HG03354 (cell line): ENCODE results near the gene MCM6.
A peak's percentile ranks its signal among the peaks of the same experiment; 100 is the strongest.

ENCODE experiments used
- ATAC-seq: cut with Tn5 transposase; IDR thresholded peaks from one replicate; pipeline ENCODE4 v1.9.1; 2021; ENCODE audit warnings: mild to moderate bottlenecking; ENCODE audit not compliant: unreplicated experiment, poor library complexity, severe bottlenecking

MCM6 gene

DNA sequence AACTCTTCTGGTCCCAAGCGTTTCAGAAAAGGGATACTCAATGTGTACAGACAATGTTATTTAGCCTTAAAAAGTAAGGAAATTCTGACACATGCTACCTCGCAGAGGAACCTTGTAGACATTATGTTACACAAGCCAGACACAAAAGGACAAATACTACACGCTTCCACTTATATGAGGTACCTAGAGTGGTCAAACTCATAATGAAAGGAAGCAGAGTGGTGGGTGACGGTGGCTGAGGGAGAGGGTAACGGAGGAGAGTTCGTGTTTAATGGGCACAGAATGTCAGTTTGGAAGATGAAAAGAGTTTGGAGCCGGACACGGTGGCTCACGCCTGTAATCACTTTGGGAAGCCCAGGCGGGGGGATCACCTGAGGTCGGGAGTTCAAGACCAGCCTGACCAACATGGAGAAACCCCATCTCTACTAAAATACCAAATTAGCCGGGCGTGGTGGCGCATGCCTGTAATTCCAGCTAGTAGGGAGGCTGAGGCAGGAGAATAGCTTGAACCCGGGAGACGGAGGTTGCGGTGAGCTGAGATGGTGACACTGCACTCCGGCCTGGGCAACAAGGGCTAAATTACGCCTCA, 1.4 kb downstream of the MCM6 start:
- ATAC-seq = no peak

DNA sequence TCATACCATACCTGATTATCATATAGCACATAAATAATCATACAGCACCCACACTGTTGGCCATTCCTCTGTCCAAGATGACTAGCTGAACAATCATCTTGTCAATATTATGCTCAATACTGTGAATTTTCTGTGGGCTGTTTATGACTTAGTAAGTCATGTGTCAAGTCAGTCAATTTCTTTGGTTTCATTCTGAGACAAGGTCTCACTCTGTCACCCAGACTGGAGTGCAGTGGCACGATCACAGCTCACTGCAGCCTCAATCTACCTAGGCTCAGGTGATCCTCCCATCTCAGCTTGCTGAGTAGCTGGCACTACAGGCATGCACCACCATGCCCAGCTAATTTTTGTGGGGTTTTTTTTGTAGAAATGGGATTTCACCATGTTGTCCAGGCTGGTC, 5.7 kb downstream of the MCM6 start:
- ATAC-seq = peak; percentile 43

DNA sequence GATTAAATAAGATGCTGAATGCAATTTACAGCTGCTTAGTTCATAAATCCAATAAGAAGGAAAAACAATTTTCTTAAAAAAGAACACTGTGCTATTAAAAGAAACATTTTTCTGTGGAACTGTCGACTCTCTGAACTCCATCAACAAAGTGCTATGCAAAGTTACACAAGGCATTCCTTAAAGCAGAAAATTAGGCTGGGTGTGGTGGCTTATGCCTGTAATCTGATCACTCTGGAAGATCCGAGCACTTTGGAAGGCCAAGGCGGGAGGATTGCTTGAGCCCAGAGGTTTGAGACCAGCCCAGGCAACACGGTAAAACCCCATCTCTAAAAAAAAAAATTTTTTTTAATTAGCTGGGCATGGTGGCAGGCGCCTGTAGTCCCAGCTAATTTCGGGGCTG, 13.0 kb downstream of the MCM6 start:
- no peak for ATAC-seq

DNA sequence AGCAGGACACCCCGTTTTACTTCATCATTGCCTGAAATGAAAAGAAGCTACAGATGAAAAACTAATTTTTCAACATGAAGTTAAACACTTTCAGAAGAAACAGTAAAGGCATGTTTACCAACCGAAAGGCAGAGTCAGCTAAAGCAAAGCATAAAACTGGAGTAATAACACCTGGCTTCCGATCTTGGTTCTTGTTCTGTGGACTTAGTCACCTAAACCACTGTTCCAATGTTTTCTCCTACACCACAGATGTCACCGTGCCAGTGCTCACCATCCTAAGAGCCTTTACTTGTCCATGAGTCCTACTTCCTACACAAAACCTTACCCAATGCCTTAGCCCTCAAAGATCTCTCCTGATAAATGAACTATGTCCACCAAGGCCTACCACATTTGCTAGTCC, 13.5 kb downstream of the MCM6 start:
- no peak for ATAC-seq

DNA sequence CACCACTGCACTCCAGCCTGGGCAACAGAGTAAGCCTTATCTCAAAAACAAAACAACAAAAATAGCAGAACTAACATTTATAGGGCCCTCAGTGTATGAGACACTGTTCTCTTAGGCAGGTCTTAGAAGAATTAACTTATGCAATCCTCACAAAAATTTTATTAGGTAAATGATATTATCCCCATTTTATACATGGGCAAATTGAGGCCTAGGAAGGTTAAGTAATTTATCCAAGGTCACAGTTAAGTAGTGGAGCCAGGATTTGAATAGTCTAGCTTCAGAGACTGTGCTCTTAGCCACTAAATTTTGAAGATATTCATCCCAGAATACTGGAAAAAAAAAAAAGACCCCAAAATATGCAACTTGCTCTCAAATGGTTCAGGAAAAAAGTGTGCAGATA, 22.8 kb downstream of the MCM6 start:
- no peak for ATAC-seq

DNA sequence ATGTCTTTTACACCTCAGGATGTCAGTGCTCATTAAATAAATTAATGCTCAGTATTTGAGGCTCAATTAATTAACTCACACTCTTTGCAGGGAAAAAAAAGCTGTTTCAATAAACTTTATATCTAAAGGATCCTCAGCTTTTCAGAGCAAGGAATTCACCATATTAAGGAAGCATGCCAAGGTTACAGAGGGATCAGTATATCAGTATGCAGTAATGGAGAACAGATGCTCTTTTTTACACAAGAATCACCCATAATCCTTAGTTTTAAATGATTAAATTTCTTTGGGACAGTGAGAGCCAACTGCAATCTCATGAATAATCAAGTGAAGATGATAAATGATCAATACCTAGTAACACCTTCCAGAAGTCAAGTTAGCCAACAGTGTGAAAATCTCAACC, 24.4 kb downstream of the MCM6 start:
- no peak for ATAC-seq

DNA sequence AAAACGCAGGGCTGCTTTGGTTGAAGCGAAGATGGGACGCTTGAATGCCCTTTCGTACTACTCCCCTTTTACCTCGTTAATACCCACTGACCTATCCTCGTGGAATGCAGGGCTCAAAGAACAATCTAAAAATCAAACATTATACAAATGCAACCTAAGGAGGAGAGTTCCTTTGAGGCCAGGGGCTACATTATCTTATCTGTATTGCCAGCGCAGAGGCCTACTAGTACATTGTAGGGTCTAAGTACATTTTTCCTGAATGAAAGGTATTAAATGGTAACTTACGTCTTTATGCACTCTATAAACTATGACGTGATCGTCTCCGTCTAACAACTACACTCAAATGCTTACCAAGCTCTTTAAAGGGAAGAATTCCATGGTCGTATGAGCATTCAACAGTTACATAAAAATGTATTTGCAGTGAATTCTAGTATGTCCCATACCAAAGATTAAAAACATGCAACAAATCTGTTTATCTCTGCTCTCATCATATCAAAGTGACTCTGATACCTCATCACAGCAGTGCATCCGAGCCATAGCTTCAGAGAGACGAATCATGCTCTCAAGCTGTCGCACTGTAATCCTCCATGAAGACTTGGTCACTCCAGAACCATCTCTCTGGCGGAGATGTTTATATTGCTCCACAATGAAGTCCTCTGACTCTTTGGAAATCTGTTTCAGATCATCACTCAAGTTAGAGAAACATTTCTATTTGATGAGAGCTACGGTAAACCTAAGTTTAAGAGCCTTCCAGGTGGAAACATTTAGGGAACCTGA, 25.2 kb downstream of the MCM6 start:
- no peak for ATAC-seq

DNA sequence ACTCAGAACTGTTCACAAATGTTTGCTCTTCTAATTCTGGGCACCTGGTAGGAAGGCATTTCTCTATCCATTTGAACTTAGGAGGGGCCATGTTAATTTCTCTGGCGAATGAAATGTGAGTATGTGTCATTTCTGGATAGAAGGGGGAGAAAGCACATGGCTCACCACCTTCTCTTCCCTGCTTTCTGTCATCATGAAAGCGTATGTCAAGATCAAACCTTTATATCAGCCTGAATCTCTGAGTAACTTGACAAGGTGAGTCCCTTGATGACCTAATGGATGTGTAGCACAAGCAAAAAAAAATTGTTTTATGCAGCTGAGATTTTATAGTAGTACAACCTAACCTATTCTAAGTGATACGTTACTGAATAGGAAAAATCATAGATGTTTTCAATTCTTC, 27.2 kb downstream of the MCM6 start:
- no peak for ATAC-seq

DNA sequence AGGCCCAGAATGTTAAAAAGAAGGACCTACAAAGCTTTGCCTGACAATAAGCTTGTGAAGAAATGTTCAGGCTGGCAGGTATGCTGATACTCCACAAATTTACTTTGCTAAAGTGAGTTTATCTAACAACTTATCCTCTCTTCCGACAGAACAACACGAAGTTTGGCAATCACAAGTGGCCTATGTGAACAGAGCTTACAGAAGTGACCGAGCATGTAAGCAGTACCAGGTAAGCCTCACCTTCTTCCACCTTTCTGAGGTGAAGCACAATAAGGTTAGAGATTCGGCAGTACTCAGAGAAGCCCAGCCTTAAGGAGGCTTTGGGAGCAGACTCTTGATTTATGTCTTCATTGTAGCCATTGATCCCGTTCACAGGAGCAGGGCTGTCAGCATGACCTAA, 30.2 kb downstream of the MCM6 start:
- no peak for ATAC-seq

DNA sequence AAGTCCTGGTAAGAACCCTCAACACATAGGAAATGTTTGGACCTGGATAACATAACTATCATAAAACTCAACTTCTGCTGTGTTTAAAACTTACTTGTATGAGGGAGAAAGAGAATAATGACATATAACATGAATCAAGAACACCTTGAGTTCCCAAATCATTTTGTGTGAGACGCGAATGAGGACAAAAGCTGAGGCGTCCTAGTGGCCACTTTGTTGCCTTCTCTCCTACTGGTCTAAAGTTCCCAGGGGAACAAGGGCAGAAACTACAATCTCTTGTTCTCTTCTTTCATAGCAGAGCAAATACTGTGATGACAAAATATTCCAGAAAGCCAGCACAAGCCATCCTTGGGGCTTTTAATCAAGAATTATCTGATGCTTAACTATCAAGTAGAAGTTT, 31.0 kb downstream of the MCM6 start:
- ATAC-seq = no peak

DNA sequence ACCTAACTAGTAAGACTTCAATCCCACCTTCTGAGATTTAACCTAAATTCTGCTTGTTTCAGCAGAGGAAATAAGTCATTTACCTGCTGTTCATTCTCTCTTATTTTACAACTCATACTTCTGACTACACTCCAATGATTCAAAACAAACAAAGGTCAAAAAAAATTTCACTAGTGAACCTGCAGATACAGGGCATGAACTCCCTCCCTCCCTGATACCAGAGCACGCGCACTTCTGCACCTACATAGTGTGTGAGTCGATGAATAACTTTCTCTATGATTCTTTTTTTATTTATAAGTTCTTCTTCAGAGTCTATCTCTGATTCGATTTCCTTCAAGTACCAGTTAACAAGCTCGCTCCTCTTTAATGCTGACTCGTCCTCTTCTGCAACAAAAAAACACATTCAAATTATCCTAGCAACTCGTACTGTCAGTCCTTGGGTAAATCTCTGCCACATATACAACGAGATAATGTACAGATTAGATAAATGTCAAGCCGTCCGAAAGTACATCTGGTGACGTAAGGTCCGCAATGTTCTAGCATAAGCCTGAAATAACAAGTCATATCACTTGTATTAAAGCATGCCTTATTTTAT, 31.8 kb downstream of the MCM6 start:
- ATAC-seq = no peak

DNA sequence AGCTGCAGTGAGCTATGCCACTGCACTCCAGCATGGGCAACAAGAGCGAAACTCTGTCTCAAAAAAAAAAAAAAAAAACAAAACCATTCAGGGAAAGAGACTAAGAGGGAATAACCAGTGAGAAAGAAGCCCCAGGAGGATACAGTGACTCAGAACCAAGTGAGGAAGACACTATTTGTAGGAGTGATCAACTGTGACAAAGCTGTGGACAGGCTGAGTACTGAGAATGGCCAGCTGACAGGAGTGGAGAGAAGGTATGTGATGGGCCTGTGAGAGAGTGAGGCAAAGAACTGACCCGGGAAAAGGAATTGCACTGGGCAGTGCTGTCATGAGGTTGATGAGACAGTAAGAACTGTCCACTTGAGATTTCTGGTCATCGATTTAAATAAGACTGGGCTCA, 32.6 kb downstream of the MCM6 start:
- ATAC-seq = no peak

DNA sequence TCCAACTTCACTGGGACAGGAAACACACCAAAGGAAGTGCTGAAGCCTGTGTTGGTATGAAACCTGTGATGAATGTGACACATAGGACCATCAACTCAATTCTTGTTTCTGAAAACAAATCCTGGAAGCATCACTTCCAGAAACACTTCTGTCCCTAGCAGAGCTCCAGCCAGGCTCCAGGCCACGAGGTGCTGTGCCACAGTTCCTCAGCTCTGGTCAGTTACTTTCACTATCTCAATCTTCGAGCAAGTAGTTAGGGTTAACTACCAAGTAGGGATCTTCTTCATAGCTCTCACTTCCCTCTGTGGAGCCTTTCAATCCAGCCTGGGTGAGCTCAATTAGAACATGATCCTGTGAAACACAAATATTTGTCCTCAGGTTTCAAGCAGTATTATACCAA, 35.6 kb downstream of the MCM6 start:
- no peak for ATAC-seq

DNA sequence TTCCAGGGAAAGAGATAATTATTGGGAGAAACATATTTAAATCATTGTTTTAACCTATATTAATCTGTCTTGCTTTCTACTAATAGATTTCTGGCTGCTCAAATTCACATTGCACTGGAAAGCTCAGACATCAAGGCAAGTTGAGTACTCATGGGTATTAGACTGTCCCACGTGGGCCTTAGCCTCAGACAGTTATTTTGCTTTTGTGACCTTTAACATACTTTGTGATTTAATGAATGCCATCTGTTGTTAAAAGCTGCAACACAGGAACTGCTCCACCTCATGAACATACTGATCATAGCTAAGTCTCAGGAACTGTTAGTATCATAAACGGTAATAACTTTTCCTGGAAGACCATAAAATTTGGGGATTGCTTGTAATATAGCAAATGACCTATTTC, 36.5 kb downstream of the MCM6 start:
- no peak for ATAC-seq

DNA sequence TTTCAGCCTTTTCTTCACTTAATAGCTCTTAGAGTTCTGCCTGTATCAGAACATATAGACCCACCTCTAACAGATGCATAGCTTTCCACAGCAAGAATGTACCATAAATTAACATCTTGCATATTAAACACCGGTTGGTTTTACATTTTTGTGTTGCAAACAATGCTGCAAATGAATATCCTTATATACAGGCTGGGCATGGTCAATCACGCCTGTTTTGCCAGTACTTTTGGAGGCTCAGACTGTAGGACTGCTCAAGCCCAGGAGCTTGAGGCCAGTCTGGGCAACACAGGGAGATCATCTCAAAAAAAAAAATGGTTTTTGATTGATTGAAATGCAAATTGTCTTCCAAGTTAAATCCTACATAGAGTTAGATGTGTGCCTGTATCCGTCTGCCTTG, 37.7 kb downstream of the MCM6 start:
- ATAC-seq = no peak

DNA sequence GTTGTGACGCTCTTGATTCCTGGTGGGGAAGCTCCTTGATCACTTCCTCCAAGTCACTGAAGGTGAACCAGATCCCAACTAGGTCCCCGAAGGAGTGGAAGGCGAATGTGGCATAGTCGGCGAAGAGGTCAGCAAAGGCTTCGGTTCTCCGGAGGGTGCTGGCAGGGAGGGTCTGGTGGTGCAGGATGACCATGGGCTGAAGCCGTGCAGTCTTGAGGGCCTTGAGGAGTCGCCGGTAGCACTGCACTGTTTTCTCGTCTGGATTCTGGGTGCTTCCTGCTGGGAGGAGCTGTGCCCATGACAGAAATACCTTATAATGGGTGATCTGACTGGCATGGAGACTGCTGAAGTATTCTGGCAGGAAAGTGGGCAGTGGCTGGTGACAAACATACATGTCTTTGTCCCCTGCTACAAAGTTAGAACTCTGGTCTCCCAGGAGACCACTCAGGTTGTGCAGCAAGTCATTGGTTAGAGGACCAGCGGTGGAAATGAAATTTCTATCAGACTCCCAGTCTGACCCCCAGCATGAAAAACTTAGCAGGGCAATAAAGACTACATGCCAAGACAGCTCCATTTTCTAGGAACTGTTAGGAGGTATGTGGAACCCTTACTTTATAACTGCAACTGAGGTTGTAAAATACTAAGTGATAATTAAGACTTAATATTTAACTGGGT, 39.5 kb downstream of the MCM6 start, which contains the start of gene LCT:
LCT (minus strand) TSS at position 589 of the 675 bp plus-strand sequence; CDS start at position 574, 15 bp downstream.
- ATAC-seq = no peak

DNA sequence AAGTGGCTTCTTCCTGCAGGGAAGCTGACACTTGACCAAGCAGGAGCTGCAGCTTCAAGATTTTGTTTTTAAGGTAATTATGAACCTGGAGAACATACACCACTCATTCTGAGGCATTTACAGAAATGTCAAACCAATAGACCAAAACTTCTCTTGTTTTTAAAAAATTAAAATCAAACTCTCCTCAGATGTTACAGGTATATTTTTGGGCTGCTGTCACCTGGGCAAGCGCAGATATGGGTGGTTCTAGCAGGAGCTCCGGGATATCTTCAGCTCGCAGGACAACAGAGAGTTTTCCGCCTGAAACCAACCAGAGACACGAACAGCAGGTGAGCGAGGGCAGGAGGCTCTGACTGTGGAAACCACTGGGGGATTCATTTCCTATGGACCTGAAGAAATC, 43.4 kb downstream of the MCM6 start:
- no peak for ATAC-seq

DNA sequence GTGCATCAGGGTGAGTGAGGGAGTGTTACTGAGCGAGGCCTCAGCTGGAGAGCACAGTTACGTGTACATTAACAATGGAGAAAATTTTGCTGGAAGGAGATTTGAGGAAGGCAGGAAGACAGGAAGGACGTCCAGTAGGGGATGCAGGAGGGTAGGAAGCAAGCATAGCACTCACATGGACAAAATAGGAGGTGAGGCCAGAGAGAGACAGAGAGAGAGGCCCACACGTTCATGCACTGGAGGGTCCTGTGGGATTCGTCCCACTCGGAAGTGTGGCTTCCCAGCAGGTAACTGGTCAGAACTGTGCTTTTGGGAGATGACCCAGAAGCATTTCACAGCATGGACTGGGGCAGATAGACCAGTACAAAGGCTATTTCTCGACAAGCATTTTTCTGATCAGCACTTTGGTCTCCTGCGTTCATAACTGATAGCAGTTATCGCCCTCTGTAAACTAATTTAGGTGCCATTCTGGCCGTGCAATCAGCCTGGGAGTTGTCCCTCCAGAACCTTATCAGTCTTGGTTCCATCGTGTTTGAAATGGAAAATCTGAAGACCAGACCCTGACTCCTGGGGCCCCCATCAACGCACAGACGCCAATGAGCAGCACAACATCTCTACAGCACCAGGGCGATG, 44.9 kb downstream of the MCM6 start:
- ATAC-seq = no peak

DNA sequence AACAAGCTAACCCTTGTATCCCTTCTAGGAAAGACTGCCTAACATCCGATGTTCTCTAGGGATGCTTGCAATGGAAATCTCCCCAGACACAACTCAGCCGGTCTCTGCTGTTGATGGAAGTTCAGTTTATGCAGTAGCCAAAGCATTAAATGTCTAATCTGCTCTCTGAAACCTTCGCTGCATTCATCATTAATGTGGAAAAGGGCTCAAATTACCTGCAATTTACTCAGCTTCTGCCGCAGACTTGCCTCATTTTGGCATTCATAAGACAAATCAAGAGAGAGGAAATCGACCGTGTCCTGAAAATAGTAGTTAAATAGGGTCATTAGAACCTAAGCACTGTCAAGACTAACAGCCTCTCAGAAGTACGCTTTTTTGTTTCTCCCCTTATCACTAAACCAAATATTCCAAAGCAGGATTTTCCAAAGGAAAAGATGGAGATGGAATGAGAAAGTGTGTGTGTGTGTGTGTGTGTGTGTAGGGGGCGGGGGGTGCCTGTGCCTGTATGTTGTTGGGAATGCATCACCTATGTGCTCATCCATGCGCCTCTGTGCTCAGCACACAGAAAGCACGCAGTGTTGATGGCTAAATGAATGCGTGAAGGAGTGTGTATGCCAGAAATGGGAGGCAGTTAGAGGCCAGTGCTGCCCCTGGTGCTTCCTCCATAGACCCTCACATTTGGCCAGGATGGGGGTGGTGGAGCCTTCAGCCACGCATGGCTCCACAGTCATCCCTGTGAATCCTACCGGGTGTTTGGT, 46.7 kb downstream of the MCM6 start:
- ATAC-seq = no peak

DNA sequence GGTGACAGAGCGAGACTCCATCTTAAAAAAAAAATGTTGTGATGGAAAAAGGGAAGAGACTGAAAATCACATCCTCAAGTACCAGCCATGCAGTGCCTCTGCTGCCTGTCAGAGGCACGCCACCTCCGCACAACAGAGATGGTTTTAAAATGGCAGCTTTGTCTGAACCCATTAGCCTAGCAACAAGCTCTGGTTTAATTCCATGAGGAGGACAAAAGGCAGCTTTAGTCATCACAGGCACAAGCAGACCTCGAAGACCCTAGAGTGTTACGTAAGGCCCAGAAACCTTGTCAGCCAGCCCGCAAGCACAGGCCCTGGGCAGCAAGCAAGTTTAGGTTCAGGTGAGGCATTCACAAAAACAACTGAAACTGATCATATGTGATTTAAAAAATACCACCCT, 49.7 kb downstream of the MCM6 start:
- no peak for ATAC-seq
